ENCODE results near the gene LHFPL4. TPM values are rescaled to one million over a fixed set of nuclear protein-coding genes. Genes with fewer than 3 reads are reported as not detected.
"Not testable (repeated sequence)": the region's sequence is repeated elsewhere in the genome, so short reads cannot be mapped to it uniquely, and the experiment has no call there.

The LHFPL4 gene
- total RNA-seq, 1 donor from 2014 or later = 1.7 TPM

DNA sequence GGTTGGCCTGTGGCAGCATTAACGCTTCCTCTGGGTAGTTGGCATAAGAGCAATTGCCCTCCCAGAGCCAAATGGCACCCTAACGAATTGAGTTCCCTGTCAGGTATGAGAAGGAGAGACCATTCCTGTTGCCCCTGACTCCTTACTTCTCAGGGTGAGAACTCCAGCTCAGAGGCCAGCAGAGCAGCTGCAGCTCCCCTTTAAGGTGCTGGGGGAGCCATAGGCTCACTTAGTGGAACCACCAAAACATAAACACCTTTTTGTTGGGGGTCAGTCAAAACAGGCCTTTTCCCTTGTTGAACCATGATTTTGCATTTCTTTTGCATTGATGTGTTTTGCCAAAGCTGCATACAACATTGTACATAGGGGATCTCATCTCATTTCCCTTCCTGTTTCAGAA is 28.1 kb upstream of the LHFPL4 start:
- H3K4me3 Mint-ChIP-seq = no peak overlapping the region
- TF ChIP-seq, protein P1, sequence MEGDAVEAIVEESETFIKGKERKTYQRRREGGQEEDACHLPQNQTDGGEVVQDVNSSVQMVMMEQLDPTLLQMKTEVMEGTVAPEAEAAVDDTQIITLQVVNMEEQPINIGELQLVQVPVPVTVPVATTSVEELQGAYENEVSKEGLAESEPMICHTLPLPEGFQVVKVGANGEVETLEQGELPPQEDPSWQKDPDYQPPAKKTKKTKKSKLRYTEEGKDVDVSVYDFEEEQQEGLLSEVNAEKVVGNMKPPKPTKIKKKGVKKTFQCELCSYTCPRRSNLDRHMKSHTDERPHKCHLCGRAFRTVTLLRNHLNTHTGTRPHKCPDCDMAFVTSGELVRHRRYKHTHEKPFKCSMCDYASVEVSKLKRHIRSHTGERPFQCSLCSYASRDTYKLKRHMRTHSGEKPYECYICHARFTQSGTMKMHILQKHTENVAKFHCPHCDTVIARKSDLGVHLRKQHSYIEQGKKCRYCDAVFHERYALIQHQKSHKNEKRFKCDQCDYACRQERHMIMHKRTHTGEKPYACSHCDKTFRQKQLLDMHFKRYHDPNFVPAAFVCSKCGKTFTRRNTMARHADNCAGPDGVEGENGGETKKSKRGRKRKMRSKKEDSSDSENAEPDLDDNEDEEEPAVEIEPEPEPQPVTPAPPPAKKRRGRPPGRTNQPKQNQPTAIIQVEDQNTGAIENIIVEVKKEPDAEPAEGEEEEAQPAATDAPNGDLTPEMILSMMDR (conservative IDR thresholded peaks at IDR 0.05) = no peak
- H3K27me3 Mint-ChIP-seq = peaks cover 2% of the 10 kb centered on the region
- no peaks in the 10 kb centered on the region for H3K9me3 Mint-ChIP-seq
- no peak overlapping the region for H3K27ac Mint-ChIP-seq
- no peaks in the 10 kb centered on the region for H3K36me3 Mint-ChIP-seq
- H3K4me1 Mint-ChIP-seq (ENCODE audit: unreplicated experiment) = no peaks in the 10 kb centered on the region
- DNase-seq (ENCODE audit: extremely low spot score, unreplicated experiment) = no peak

DNA sequence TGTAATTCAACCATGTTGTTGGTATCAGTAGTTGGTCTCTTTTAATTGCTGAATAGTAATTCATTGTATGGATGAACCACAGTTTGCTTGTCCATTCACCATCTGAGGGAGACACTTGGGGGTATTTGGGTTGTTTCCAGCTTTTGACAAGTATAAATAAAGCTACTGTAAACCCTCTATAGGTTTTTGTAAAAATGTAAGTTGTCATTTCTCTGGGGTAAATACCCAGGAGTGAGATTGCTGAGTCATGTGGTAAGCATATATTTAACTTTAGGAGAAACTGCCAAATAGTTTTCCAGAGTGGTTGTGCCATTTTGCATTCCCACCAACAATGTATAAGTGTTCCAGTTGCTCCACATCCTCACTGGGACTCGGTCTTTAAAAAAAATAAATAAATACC is 15.4 kb upstream of the LHFPL4 start:
- TF ChIP-seq, protein P1 (conservative IDR thresholded peaks at IDR 0.05) = no peak
- Mint-ChIP-seq H3K36me3 (no peaks in the 10 kb centered on the region), H3K4me1 (ENCODE audit: unreplicated experiment) (no peaks in the 10 kb centered on the region), H3K27ac (no peak overlapping the region), H3K4me3 (no peak overlapping the region), H3K27me3 (peaks cover 16% of the 10 kb centered on the region), H3K9me3 (peaks cover 6% of the 10 kb centered on the region)
- no peak for DNase-seq (ENCODE audit: extremely low spot score, unreplicated experiment)

DNA sequence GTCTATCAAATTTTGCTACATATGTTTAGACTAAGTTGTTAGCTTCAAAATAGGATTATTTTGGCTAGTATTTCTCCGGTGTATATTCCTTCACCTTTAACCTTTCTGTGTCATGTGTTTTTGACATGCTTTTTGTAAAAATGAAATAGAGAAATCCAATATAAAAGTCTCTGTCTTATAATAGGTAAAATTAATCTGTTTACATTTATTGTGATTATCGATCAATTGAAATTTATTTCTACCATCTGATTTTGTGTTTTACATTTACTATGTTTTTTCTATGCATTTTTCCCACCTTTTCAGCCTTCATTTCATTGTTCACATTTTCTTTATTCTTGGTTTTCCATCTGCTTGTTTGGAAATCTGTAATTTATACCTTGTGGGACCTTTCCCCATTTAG is 11.7 kb upstream of the LHFPL4 start:
- Mint-ChIP-seq H3K4me1 (ENCODE audit: unreplicated experiment) (no peaks in the 10 kb centered on the region), H3K27ac (no peak overlapping the region), H3K9me3 (peaks cover 6% of the 10 kb centered on the region), H3K27me3 (peaks cover 11% of the 10 kb centered on the region), H3K4me3 (no peak overlapping the region), H3K36me3 (no peaks in the 10 kb centered on the region)
- TF ChIP-seq, protein P1 (conservative IDR thresholded peaks at IDR 0.05) = no peak
- DNase-seq (ENCODE audit: extremely low spot score, unreplicated experiment) = no peak

DNA sequence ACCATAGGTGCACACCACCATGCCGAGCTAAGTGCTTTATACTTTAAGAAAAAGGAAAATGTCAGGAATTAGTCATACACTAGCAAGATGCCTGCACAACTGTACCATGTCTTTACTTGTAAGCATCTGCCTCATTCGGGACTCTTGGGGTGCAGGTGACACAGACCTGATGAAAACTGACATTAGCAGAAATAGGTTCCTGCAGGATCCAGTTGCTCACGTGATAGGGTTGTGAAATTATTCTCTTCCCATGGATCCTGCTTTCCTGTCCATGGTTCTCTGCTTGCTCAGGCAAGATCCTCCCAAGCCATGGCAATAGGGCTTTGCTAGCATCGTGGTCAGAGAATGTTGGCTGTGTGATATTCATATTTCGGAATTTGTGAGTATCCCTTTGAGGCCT is 10.2 kb upstream of the LHFPL4 start:
- Mint-ChIP-seq H3K4me3 (no peak overlapping the region), H3K9me3 (peaks cover 5% of the 10 kb centered on the region), H3K36me3 (no peaks in the 10 kb centered on the region), H3K4me1 (ENCODE audit: unreplicated experiment) (no peaks in the 10 kb centered on the region), H3K27ac (no peak overlapping the region), H3K27me3 (peaks cover 12% of the 10 kb centered on the region)
- no peak for DNase-seq (ENCODE audit: extremely low spot score, unreplicated experiment)
- TF ChIP-seq, protein P1 (conservative IDR thresholded peaks at IDR 0.05) = no peak

DNA sequence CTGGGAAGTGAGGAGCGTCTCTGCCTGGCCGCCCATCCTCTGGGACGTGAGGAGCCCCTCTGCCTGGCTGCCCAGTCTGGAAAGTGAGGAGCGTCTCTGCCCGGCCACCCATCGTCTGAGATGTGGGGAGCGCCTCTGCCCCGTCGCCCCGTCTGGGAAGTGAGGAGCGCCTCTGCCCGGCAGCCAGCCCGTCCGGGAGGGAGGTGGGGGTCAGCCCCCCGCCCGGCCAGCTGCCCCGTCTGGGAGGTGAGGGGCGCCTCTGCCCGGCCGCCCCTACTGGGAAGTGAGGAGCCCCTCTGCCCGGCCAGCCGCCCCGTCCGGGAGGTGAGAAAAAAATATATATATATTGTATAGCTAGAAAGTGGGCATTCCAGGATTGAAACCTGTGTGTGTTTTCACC is 6.4 kb upstream of the LHFPL4 start:
- not testable (repeated sequence) for H3K9me3 Mint-ChIP-seq; H3K27ac Mint-ChIP-seq; H3K36me3 Mint-ChIP-seq; H3K4me3 Mint-ChIP-seq; DNase-seq (ENCODE audit: extremely low spot score, unreplicated experiment); H3K4me1 Mint-ChIP-seq (ENCODE audit: unreplicated experiment)
- peaks cover 39% of the 10 kb centered on the region for H3K27me3 Mint-ChIP-seq

DNA sequence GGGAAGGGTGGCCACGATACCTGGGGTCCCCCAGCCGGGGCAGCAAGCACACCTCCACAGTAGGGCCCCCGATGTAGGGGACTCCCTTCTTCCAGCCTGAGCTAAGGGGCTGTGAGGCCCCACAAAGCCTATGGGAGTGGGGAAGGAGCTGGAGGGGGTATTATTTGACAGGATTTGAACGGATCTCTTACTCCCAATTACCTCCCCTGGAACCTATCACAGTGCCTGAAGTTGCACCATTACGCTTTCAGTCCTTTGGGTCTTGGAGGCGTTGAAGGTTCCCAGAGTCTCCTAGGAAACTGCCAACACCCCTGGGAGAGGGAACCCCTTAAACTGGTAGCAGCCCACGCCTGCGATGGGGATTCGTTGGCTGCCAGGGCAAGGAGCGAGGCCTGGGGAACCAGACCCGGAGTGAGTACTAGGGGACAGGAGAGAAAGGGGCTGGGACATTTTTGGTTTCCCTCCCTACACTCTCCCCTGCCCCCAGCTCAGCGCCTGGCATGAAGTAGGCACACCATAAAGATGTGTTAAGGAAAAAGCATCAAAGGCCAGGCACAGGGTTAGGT is 409 bp upstream of the LHFPL4 start:
- Mint-ChIP-seq H3K36me3 (no peaks in the 10 kb centered on the region), H3K4me3 (no peak overlapping the region), H3K4me1 (ENCODE audit: unreplicated experiment) (peaks cover 4% of the 10 kb centered on the region), H3K9me3 (no peaks in the 10 kb centered on the region), H3K27ac (no peak overlapping the region), H3K27me3 (peaks cover 79% of the 10 kb centered on the region)
- TF ChIP-seq, protein P1 (conservative IDR thresholded peaks at IDR 0.05) = no peak
- no peak for DNase-seq (ENCODE audit: extremely low spot score, unreplicated experiment)

Measured in type B pancreatic cell (in vitro differentiated cells).